ENCODE results near the gene METAP1D.

METAP1D gene

GRCh38 chr2:172090044-172090961 is 90.5 kb downstream of the METAP1D start:
- H3K9me3 ChIP-seq (ENCODE audit: insufficient read depth, low read depth, low read length) = peaks cover 8% of the 10 kb centered on the region; the same call in 1 of the 2 replicates
- H3K4me3 ChIP-seq (ENCODE audit: low read length) = no peak overlapping the region
- H3K27me3 ChIP-seq (ENCODE audit: insufficient read depth, low read length) = peaks cover 100% of the 10 kb centered on the region
- peaks cover 16% of the 10 kb centered on the region; the same call in 1 of the 2 replicates for H3K4me1 ChIP-seq (ENCODE audit: insufficient read depth, low read length)
- no peak overlapping the region for H3K9ac ChIP-seq (ENCODE audit: low read depth, low read length)
- H3K36me3 ChIP-seq (ENCODE audit: insufficient read depth, low read depth, low read length) = no peaks in the 10 kb centered on the region
- no peak overlapping the region for H3K27ac ChIP-seq (ENCODE audit: low read length)

- Histone ChIP-seq H3K27ac (ENCODE audit: low read length) (no peak overlapping the region), H3K27me3 (ENCODE audit: insufficient read depth, low read length) (peaks cover 100% of the 10 kb centered on the region), H3K4me1 (ENCODE audit: insufficient read depth, low read length) (peaks cover 16% of the 10 kb centered on the region; the same call in 1 of the 2 replicates), H3K9me3 (ENCODE audit: insufficient read depth, low read depth, low read length) (peaks cover 8% of the 10 kb centered on the region; the same call in 1 of the 2 replicates), H3K36me3 (ENCODE audit: insufficient read depth, low read depth, low read length) (no peaks in the 10 kb centered on the region), H3K4me3 (ENCODE audit: low read length) (no peak overlapping the region), H3K9ac (ENCODE audit: low read depth, low read length) (no peak overlapping the region)
Measured at GRCh38 chr2:172091000-172091641, 91.4 kb downstream of the METAP1D start.

GRCh38 chr2:172091761-172092566 is 92.2 kb downstream of the METAP1D start:
- peaks cover 15% of the 10 kb centered on the region; the same call in 1 of the 2 replicates for H3K4me1 ChIP-seq (ENCODE audit: insufficient read depth, low read length)
- H3K27me3 ChIP-seq (ENCODE audit: insufficient read depth, low read length) = peaks cover 100% of the 10 kb centered on the region
- no peak overlapping the region for H3K9ac ChIP-seq (ENCODE audit: low read depth, low read length)
- no peak overlapping the region for H3K27ac ChIP-seq (ENCODE audit: low read length)
- H3K9me3 ChIP-seq (ENCODE audit: insufficient read depth, low read depth, low read length) = peaks cover 4% of the 10 kb centered on the region; the same call in 1 of the 2 replicates
- H3K36me3 ChIP-seq (ENCODE audit: insufficient read depth, low read depth, low read length) = no peaks in the 10 kb centered on the region
- H3K4me3 ChIP-seq (ENCODE audit: low read length) = no peak overlapping the region

- Histone ChIP-seq H3K9ac (ENCODE audit: low read depth, low read length) (no peak overlapping the region), H3K27ac (ENCODE audit: low read length) (no peak overlapping the region), H3K27me3 (ENCODE audit: insufficient read depth, low read length) (peaks cover 100% of the 10 kb centered on the region), H3K4me3 (ENCODE audit: low read length) (no peak overlapping the region), H3K4me1 (ENCODE audit: insufficient read depth, low read length) (peaks cover 9% of the 10 kb centered on the region; the same call in 1 of the 2 replicates), H3K36me3 (ENCODE audit: insufficient read depth, low read depth, low read length) (no peaks in the 10 kb centered on the region), H3K9me3 (ENCODE audit: insufficient read depth, low read depth, low read length) (peaks cover 4% of the 10 kb centered on the region; the same call in 1 of the 2 replicates)
Measured at GRCh38 chr2:172092716-172093415, 93.1 kb downstream of the METAP1D start.

GRCh38 chr2:172093416-172094293 is 93.9 kb downstream of the METAP1D start:
- Histone ChIP-seq H3K9ac (ENCODE audit: low read depth, low read length) (no peak overlapping the region), H3K27ac (ENCODE audit: low read length) (no peak overlapping the region), H3K4me1 (ENCODE audit: insufficient read depth, low read length) (peaks cover 9% of the 10 kb centered on the region; the same call in 1 of the 2 replicates), H3K4me3 (ENCODE audit: low read length) (no peak overlapping the region; the same call in 1 of the 2 replicates), H3K9me3 (ENCODE audit: insufficient read depth, low read depth, low read length) (peaks cover 8% of the 10 kb centered on the region; the same call in 1 of the 2 replicates), H3K36me3 (ENCODE audit: insufficient read depth, low read depth, low read length) (no peaks in the 10 kb centered on the region), H3K27me3 (ENCODE audit: insufficient read depth, low read length) (peaks cover 100% of the 10 kb centered on the region)

- peaks cover 9% of the 10 kb centered on the region; the same call in 1 of the 2 replicates for H3K4me1 ChIP-seq (ENCODE audit: insufficient read depth, low read length)
- H3K27ac ChIP-seq (ENCODE audit: low read length) = no peak overlapping the region
- no peak overlapping the region for H3K9ac ChIP-seq (ENCODE audit: low read depth, low read length)
- peak overlapping the region; percentile 58 for H3K4me3 ChIP-seq (ENCODE audit: low read length)
- H3K27me3 ChIP-seq (ENCODE audit: insufficient read depth, low read length) = peaks cover 100% of the 10 kb centered on the region
- H3K9me3 ChIP-seq (ENCODE audit: insufficient read depth, low read depth, low read length) = peaks cover 8% of the 10 kb centered on the region; the same call in 1 of the 2 replicates
- no peaks in the 10 kb centered on the region for H3K36me3 ChIP-seq (ENCODE audit: insufficient read depth, low read depth, low read length)
Measured at GRCh38 chr2:172094294-172095145, 94.8 kb downstream of the METAP1D start.

- Histone ChIP-seq H3K27ac (ENCODE audit: low read length) (no peak overlapping the region), H3K4me1 (ENCODE audit: insufficient read depth, low read length) (peaks cover 9% of the 10 kb centered on the region; the same call in 1 of the 2 replicates), H3K36me3 (ENCODE audit: insufficient read depth, low read depth, low read length) (no peaks in the 10 kb centered on the region), H3K9me3 (ENCODE audit: insufficient read depth, low read depth, low read length) (peaks cover 4% of the 10 kb centered on the region; the same call in 1 of the 2 replicates), H3K9ac (ENCODE audit: low read depth, low read length) (no peak overlapping the region), H3K4me3 (ENCODE audit: low read length) (peak overlapping the region; percentile 58), H3K27me3 (ENCODE audit: insufficient read depth, low read length) (peaks cover 100% of the 10 kb centered on the region)
Measured at GRCh38 chr2:172095146-172095904, 95.6 kb downstream of the METAP1D start.

GRCh38 chr2:172095905-172096625 is 96.3 kb downstream of the METAP1D start:
- H3K4me1 ChIP-seq (ENCODE audit: insufficient read depth, low read length) = peaks cover 7% of the 10 kb centered on the region; the same call in 1 of the 2 replicates
- peak overlapping the region; percentile 58 for H3K4me3 ChIP-seq (ENCODE audit: low read length)
- peaks cover 100% of the 10 kb centered on the region for H3K27me3 ChIP-seq (ENCODE audit: insufficient read depth, low read length)

More at GRCh38 chr2:172095905-172096625, 96.3 kb downstream of the METAP1D start:
- H3K9me3 ChIP-seq (ENCODE audit: insufficient read depth, low read depth, low read length) = peaks cover 4% of the 10 kb centered on the region; the same call in 1 of the 2 replicates
- H3K27ac ChIP-seq (ENCODE audit: low read length) = no peak overlapping the region
- H3K9ac ChIP-seq (ENCODE audit: low read depth, low read length) = no peak overlapping the region
- no peaks in the 10 kb centered on the region for H3K36me3 ChIP-seq (ENCODE audit: insufficient read depth, low read depth, low read length)
